RPMI7951 (cell line): ENCODE data around the gene ALG6. TPM values are rescaled to one million over a fixed set of nuclear protein-coding genes. Genes with fewer than 3 reads are reported as not detected.
"Not testable (repeated sequence)": the region's sequence is repeated elsewhere in the genome, so short reads cannot be mapped to it uniquely, and the experiment has no call there.

Experiments used
- DNase-seq: peaks from one replicate; pipeline ENCODE4 v3.0.0-alpha.2; 2012; ENCODE audit warnings: low read depth
- total RNA-seq: library from RNA; depleted of rRNA; stranded (reverse); fragments of >200 nt; shearing (Covaris generic); gene quantifications from 2 replicates; pipeline ENCODE4 v1.2.3, GENCODE V29; 2014

The ALG6 gene
- total RNA-seq, 1 experiment from 2014 or later, result 26.3 TPM

DNA sequence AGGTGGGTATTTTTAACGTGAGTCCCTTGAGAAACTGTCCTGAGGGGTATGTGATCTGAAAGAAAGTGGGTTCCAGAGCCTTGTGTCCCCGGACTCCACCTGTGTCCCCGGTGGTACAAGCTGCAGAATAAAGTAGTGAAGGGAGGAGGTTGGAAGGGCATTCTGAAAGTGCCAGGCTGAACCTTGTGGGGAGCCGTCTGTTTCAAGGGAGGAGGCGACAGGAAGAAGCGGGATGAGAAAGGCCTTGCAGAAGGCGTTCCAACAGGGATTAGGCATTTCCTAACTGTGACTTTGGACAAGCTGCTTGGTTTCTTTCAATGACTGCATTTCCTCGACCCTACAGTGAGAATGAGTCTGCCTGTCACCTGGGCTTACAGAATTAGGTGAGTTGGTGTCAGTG is 39.3 kb upstream of the ALG6 start:
- no peak for DNase-seq

DNA sequence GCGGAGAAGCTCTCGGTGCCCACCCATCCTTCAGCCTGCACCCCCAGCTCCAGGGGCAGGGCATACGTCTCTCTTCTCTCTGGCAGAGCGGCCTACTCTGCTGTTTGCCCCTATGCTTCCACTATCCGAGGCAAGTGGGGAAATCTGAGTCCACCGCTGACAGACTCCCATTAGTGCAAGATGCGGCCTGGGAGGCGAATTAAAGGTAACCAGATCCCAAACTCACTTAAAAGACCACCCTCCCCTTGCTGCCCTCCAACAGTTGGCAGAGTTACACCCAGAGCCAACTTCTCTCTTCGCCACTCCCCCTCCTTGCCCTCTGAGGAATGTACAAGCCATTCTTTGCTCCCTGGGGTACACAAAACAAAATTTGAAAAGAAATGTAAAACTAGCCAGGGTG is 38.6 kb upstream of the ALG6 start:
- DNase-seq, result no peak

DNA sequence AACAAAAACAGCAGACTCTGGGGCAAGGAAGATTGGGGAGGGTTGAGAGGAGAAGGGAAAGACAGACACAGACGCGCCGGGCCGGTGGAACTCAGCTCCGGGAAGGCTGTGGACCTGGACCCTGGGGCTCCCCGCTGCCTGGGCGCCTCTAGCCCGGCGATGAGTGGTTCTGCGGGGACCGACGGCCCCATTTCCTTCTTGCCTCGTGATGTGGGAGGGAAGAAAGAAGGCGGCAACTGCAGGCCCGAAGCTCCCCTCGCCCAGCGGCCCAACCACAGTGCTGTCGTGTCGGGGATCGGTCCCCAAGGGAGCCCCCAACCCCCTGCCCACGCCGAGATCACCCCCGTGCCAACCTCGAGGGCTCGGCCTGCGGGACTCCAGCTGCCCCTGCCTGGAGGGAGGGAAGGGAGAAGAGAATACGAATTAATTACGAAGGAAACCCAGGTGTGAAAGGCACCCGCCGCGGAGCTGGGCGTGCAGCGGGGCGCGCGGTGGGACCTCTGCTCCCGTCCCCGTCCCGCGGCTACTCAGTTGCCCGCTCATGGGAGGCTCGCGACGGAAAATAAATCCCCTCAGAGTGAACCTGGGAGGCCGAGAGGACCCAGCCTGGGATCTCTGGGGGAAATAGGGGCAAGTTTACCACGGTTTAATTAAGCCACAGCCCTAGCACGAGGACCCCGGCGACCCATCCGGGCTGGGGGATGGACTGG is 37.7 kb upstream of the ALG6 start:
- no peak for DNase-seq

DNA sequence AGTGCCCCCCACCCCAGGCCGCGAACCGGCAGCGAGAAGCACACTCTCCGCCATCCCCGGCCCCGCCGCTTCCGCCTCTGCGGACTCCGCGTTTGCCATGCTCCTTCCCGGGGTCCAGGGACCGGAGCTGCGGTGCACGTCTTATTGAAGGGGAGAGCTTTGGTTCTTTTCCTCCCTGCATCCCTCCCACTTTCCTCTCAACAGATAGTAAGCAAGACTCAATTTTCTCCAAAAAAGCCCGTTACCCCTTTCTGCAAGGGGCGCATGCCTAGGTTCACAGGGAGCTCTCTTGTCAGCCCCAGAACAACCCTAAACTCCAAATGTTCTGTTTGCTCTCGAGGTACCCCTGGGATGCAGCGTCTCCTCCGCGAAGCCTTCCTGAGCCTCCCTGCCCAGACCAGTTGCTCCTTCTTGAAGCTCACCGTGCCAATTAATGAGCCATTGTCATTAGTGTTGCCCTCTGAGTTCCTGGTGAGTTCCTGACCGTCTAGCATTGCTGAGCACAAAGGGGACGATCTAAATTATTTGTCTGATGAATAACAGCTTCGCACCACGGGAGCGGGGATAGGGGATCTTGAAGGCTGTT is 37.0 kb upstream of the ALG6 start:
- no peak for DNase-seq

DNA sequence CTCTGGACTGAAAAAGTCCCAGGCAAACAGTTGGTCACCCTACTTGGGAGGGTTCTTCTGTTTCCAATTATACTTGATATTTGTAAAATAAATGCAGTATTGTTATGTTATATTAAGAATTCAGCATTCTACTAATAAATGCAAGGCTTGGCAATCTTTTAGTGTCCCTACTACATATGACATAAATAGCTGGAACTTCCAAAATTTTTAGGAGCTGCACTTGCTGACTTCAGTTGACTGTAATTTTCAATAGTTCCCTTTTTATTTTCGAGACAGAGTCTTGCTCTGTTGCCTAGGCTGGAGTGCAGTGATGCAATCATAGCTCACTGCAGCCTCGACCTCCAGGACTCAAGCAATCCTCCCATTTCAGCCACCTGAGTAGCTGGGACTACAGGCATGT is 25.0 kb upstream of the ALG6 start:
- no peak for DNase-seq

DNA sequence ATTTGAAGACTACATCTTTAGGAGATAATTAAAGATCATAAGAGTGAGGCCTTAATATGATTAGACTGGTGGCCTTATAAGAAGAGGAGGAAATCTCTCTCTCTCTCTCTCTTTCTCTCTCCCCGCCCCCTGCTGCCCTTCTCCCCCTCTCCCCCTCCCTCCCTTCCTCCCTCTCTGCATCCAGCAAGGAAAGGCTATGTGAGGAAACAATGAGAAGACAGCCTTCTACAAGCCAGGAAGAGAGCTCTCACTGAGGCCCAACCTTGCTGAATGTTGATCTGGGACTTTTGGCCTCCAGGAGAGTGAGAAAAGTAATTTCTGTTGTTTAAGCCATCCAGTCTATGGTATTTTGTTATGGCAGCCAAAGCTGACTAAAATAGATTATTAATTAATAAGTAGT is 23.5 kb upstream of the ALG6 start:
- DNase-seq, result no peak

DNA sequence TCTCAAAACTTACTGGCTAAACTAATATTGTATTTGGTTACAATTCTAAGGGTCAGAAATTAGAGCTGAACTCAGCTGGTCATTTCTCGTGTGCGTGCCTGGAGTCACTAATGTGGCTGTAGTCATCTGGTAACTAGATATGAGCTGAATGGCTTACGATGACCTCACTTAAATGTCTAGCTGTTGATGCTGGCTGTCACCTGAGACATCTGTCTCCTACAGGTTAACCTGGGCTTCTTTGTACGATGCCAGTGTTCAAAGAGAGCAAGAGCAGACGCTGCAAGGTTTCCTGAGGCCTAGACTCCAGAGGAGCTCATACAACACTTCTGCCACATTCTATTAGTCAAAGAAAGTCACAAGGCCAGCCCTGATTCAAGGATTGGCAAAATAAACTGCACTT is 17.1 kb upstream of the ALG6 start:
- DNase-seq, result no peak

DNA sequence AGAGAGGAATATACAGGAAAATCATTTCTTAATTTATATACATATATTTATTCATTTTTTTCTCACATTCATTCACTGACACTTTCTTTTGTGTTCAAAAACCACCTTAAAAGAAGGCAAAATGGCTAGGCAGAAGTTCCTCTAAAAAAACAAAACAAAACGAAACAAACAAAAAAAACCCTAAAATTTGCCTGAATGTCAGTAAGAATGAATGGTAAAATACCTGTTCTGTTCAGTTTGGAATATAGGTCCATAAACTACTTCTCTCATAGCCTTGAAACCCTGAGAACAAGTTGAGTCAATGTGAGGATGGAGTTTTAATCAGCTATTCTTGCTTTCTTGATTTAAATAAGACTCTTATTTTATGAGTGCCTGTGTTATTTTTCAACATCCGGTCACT is 14.7 kb upstream of the ALG6 start:
- DNase-seq, result no peak

DNA sequence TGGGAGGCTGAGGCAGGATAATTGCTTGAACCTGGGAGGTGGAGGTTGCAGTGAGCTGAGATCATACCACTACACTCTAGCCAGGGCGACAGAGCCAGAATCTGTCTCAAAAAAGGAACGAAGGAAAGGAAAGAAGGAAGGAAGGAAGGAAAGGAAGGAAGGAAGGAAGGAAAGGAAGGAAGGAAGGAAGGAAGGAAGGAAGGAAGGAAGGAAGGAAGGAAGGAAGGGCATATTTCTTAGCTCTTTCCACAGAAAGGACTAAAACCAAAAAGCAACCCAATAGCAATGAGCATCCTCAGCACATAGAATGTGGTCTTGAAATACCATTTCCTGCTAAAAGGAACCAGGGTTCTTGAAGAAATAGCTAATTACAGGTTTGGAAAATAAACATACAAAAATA is 11.2 kb upstream of the ALG6 start:
- DNase-seq, result not testable (repeated sequence)

DNA sequence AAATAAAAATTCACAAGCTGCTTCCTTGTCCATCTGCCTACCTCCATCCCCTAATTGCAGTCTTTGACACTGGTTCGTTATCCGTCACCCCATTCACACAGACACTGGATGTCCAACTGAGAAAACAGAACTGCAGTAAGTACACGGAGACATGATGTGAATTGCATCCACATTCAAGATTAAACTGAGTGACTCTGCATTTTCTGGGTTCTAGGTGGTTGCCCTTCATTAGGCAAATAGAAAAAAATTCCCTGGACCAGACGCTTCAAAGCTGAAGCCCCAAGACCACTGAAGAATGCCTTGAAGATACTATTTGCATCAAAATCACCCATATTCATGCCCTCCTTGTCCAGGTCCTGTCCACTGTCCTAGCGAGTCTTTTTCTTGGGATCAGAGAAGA is 7.9 kb upstream of the ALG6 start:
- no peak for DNase-seq

DNA sequence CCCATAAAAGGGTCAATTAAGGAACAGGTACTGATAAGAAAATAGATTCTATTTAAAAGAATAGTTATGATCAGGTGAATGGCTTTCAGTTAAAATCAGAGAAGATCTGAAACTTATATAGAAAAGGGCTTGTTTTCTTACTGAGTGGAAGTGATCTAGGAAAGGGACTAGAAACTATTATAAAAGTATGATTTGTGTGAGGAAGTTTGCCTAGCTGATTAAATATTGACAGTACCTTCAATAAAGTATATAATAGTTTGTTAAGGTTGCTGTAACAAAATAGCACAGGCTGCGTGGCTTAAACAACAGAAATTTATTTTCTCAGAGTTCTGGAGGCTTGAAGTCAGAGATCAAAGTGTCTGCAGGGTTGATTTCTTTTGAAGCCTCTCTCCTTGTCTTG is 5.4 kb upstream of the ALG6 start:
- DNase-seq, result no peak

DNA sequence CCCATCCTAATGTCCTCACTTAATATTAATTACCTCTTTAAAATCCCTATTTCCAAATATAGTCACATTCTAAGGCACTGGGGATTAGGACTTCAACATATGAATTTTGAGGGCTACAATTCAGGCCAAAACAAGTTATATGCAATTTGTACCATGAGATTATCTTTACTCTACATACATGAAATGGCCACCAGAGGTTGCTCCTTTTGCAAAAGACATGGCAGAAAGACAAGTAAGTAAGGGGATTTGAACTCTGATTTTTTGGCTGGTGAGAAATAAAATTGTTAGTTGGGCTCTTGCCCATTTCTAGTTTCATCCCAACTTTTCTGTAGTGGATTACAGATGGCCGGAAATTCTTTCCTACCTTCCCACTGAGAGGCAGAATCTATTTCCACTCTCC is 4.8 kb upstream of the ALG6 start:
- no peak for DNase-seq

DNA sequence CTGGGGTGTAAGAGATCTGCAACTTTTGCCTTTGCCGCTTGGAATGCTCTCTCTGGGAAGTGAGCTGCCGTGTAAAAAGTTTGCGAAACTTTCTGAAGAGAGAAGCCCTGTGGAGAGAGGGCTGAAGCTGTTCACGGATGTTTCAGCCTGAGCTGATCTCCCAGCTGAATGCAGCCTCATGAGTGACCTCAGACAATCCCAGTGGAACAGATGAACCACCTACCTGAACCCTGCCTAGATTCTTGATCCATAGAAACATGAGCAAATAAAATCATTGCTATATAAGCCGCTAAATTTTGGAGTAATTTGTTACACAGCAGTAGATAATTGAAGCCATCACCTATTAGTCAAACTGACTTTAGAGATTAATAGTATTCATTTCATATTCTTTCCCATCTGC is 4.4 kb upstream of the ALG6 start:
- DNase-seq, result no peak

DNA sequence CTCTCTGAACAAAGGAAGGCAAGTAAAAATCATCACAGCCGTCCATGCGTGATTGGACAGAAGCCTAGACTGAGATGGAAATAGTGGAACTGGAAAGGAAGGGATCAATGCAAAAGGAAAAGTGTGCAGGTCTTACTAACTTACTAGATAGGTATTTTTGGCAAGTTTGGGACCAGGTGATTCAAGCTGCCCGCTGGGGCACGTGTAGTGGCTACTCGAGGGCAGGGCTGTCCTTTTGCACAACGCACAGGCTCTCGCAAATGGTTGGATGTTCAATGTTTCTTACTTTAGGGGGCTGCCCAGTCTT is 566 bp upstream of the ALG6 start:
- no peak for DNase-seq

DNA sequence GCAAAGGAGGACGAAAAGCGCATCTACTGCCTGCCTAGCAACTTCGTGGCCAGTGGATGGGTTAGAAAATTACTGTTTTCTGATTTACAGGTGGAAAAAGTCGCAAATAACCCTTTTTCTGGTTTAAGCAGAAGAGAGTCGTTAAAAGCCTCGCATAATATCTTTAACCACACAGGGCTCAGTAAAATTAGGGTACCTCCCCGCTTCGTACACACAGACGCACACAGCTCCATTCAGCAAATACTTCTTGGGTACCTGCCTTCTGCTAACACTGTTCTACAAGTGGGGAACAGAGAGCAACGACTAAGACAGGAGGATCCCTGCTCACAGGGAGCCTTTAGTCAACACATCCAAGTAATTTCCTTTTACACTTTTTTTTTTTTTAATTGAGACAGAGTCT is 704 bp downstream of the ALG6 start:
- DNase-seq, result no peak

DNA sequence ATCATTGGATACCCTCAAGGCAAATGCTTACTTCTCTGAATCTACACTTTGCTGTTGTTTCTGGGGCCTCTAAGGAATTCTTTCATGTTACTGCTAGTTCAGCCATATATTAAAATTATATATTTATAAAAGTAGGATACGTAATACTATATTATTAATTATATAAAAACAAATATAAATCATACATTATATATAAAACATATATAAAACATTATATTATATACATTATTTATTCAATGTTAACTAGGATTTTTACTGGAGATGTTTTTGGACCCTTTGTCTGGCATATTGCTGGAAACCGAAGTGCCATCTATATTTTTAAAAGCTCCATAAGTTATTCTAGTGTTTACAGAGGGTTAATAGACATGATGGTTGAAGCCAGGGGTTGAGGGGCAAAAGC is 12.2 kb downstream of the ALG6 start:
- no peak for DNase-seq

DNA sequence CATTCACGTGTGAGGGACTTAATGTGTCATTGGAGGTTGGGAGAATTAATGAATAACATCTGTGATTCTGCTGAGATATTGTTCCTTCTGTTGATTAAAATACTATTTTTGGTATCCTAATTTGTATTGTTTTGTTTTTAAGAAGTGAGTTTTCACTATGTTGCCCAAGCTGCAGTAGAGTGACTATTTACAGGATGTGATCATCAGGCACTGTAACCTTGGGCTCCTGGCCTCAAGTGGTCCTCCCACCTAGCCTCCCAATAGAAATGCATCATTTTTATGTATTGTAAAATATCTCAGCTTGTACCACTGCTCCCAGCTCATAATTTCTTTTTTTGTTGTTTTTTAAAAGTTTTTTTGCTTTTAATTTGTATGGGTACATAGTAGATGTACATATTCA is 14.3 kb downstream of the ALG6 start:
- no peak for DNase-seq

DNA sequence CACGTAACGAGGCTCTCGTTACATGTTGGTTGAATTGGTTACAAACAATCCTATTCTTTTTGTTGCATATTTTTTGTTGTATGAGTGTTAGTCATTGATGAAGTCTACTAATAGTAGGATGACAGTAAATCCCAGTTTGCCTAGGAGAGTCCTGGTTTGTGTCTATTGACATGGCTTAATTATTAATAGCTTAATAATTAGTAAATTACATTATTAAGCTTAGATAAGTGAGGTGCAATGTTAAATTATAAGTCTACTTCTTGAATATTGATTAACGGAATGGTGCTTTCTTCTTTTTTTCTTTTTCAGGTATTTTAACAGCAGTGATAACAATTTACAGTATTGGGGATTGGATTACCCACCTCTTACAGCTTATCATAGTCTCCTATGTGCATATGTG is 34.5 kb downstream of the ALG6 start:
- no peak for DNase-seq

DNA sequence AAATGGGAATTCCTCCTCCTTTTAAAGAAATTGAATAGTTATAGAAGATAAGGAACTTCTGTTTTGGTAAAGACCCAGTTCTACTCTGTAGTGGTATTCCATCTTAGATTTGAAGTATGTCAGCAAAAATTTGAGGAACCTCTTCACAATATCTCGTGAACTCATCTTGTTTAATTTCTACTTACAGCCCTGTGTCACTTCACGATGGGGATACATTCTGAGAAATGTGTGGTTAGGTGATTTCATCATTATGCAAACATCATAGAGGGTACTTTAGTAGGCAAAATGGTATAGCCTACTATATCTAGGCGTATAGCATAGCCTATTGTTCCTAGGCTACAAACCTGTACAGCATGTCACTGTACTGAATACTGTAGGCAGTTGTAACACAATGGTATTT is 36.0 kb downstream of the ALG6 start:
- DNase-seq, result no peak

DNA sequence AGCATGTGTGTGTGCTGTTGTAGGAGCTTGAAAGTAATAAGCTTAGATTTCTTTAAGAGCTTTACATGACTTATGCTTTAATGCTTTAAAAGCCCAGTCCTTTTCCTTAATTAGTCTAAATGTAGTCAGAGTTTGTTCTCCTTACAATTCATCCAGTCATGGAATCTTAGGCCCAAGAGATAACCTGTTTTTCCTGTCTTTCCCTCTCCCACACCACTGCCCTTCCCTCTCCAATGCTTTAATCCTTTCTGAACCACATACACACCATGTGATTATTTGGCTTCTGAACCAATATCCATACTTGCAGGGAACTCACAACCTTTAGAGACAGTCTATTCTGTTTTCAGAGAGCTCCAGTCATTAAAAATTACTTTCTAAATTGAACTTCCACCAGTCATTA is 37.6 kb downstream of the ALG6 start:
- DNase-seq, result no peak

DNA sequence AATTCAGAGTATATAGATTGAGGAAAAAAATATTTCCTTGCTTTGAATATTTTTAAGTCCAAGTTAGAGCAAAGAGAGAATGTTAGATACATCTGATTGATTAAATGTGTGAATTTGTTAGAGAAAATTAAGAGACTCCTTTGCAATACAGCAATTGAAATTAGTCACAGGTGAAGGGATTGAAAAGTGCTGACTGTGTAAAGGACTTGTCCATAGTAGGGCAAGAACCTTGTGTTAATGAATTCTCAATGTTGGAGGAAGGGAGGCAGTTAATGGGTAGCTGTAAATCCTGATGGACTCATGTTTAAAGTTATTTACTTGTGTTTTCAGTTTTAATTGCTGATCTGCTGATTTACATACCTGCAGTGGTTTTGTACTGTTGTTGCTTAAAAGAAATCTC is 38.6 kb downstream of the ALG6 start:
- DNase-seq, result no peak

DNA sequence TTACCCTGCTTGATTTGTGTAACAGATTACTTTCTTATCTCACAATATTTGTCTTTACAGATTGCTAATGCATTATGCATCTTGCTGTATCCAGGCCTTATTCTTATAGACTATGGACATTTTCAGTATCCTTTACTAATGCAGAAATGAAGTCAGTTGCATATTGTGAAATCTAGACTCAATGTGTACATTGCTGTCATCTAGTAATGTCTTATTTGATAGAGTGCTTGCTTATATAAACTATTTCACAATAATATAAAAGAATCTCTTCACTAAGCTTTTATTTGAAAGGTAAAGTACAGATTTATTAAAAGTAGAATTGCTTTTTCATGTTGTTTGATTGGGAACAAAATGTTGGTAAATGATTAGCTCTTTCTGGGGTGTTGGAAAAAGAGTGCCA is 39.6 kb downstream of the ALG6 start:
- no peak for DNase-seq

DNA sequence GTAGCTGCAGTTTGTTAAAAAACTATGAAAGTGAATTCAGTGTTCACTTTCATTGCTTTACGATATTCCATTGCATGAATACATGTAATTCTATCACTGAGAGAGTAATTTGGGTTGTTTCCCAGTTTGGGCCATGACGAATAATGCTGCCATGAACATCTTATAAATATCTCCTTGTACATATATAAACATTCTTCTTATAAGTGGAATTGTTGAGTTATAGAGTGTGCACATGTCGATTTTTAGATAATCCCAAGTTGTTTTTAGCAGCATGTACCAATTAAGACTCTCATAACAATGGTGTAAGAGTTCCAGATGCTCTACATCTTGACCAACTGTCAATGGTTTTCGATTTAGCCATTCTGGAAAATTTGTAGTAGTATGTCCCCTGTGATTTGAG is 40.9 kb downstream of the ALG6 start:
- no peak for DNase-seq

DNA sequence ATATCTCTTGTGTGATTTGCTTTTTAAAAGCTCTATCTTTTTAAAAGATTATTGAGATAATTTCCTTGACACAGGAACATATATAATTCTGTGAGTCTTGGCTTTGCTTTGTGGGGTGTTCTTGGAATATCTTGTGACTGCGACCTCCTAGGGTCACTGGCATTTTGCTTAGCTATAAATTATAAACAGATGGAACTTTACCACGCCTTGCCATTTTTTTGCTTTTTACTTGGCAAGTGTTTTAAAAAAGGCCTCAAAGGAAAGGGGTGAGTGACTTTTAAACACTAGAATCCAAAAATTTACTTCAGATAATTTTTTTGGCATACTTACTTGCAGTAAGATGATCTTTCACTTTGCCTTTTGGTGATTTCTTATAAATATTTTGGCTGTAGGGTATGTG is 43.6 kb downstream of the ALG6 start:
- DNase-seq, result no peak
